Natural killer cell treated with Interleukin-12 subunit alpha and Interleukin-12 subunit beta and Interleukin-15 and Interleukin-18, amount 100 ng/mL, for 72 hours (primary cell): ENCODE results near the gene KRTAP4-7. TPM values are rescaled to one million over a fixed set of nuclear protein-coding genes. Genes with fewer than 3 reads are reported as not detected.
"Not testable (repeated sequence)": the region's sequence is repeated elsewhere in the genome, so short reads cannot be mapped to it uniquely, and the experiment has no call there.

Source experiments
- ATAC-seq, 2 donors: fragments of 150-1000 bp; cut with Tn5 transposase in 1 of 2; sonication (Bioruptor Pico), chemical (Tn5 transposase) in 1 of 2; 2 replicates each; pipeline ENCODE4 v1.10.0; 2021
- DNase-seq: peaks from one replicate; pipeline ENCODE4 v3.0.0; 2022; ENCODE audit warnings: low spot score
- H3K27ac Mint-ChIP-seq, 2 donors: 1 replicate in 1 of 2; 2 replicates in 1 of 2; pipeline ENCODE4 v1.8.0; 2022; ENCODE audit warnings: mixed read lengths in 2 of 2, mild to moderate bottlenecking in 1 of 2, moderate library complexity in 1 of 2
- H3K27me3 Mint-ChIP-seq, 2 donors: 1 replicate in 1 of 2; 2 replicates in 1 of 2; pipeline ENCODE4 v1.8.0; 2022; ENCODE audit warnings: mixed read lengths in 2 of 2
- H3K36me3 Mint-ChIP-seq: one replicate; pipeline ENCODE4 v1.8.0; 2022; ENCODE audit warnings: mixed read lengths
- H3K4me1 Mint-ChIP-seq, 2 donors: 1 replicate in 1 of 2; 2 replicates in 1 of 2; pipeline ENCODE4 v1.8.0; 2022; ENCODE audit warnings: low read depth in 2 of 2, mixed read lengths in 2 of 2, mild to moderate bottlenecking in 1 of 2
- H3K4me3 Mint-ChIP-seq: one replicate; pipeline ENCODE4 v1.8.0; 2022; ENCODE audit warnings: mixed read lengths
- H3K9me3 Mint-ChIP-seq: 2 replicates; pipeline ENCODE4 v1.8.0; 2022; ENCODE audit warnings: mixed read lengths
- total RNA-seq, 2 donors: library from RNA; stranded (reverse); gene quantifications; one replicate each; pipeline ENCODE4 v1.2.3, GENCODE V29; 2022

KRTAP4-7 gene
- total RNA-seq, 2 donors from 2014 or later: not detected

- H3K27me3 Mint-ChIP-seq: peaks cover 35 to 60% of the 10 kb centered on the region in 2 donors
- no peak overlapping the region for H3K27ac Mint-ChIP-seq
- no peaks in the 10 kb centered on the region for H3K9me3 Mint-ChIP-seq
- DNase-seq (no peak), ATAC-seq (no peak)
- no peaks in the 10 kb centered on the region for H3K4me1 Mint-ChIP-seq
- H3K36me3 Mint-ChIP-seq: peaks cover 4% of the 10 kb centered on the region
- no peak overlapping the region for H3K4me3 Mint-ChIP-seq
These were observed 25.2 kb upstream of the KRTAP4-7 start for GRCh38 chr17:41058741-41059140.

DNA sequence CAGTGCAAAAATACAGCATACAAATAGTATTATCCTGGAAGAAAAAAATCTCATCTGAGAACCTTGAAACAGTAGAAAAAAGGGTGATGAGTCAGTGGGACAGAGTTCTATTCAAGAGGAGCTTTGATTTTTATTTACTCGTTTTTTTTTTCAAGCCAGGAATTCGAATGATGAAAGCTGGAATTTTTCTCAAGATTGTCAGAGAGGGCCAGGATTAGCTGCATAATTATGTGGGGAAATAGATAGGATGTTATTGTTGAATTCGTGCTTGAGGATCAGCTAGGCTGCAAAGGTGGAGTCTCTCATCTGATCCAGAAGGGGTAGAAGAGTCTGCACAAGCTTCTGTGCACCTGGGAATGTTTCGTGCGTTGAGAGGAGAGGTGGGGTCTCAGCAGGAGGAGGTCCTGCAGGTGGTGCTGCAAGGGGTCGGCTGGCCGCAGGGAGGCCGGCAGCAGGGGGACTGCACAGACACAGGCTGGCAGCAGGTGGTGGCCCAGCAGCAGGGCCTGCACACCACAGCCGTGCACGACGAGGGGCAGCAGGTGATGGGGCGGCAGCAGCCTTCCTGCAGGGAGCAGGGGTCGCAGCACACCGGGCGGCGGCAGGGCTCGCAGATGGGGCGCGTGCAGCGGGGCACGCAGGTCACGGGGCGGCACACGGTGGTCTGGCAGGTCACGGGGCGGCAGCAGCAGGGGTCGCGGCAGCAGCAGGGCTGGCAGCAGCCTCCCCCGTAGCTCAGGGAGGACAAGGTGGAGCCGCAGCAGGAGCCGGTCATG, 24.5 kb upstream of the KRTAP4-7 start:
- H3K9me3 Mint-ChIP-seq, H3K27ac Mint-ChIP-seq, DNase-seq, H3K4me1 Mint-ChIP-seq, H3K36me3 Mint-ChIP-seq, H3K4me3 Mint-ChIP-seq: not testable (repeated sequence)
- peaks cover 35 to 60% of the 10 kb centered on the region in 2 donors for H3K27me3 Mint-ChIP-seq
- peak in 1 of 2 donors; percentile 40 for ATAC-seq

DNA sequence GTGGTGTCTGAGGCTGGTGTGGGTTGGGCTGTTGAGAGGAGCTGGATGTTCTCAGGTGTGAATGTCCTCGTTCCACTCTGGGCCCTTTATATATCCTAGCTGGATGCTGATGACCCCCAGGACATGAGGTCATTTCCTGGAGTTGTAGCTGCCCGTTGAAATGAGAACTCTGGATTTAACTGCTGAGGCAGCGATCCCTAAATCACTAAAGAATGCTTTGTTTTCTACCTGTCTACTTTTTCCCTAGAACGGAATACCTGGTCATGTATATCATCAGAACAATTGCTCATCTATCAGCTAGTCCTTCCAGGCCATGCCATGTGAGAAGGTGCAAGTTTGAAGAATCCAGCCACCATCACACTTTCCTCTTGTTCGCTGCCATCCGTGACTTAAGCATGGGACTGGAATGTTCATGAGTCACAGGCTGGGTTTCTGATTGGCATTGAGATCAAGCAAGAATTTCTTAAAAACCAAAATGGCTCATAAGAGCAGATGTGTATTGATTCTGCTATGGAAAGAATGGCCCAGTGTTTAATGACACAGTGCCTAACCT, 23.8 kb upstream of the KRTAP4-7 start, which contains the start of gene KRTAP2-3:
Gene KRTAP2-3 (minus strand): TSS at position 63 of the 553 bp plus-strand sequence. CDS start 64 bp downstream, outside the sequence.
- DNase-seq (no peak), ATAC-seq (no peak)
- Mint-ChIP-seq H3K4me1 (no peaks in the 10 kb centered on the region), H3K9me3 (no peaks in the 10 kb centered on the region), H3K27me3 (peaks cover 35 to 59% of the 10 kb centered on the region in 2 donors), H3K4me3 (no peak within 1 kb of the TSS), H3K27ac (no peak within 1 kb of the TSS), H3K36me3 (peaks cover 4% of the 10 kb centered on the region)

DNA sequence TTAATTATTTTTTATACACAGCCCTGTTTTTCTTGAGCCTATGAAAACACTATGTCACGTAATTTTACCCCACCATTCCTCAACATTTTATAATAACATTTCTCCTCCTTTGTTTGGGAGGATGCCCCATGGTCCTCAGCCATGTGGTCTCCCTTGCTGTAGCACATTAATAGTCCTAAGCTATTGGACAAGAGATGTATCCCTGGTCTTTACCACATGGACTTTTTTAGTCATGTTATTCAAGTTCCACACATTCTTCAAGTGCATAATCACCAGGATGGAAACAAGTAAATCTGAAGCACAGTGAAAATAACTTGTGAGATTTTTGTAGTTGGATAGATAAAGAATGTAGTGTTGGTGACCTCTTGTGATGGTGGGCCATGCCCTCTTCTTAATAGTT, 22.0 kb upstream of the KRTAP4-7 start:
- Mint-ChIP-seq H3K9me3 (no peaks in the 10 kb centered on the region), H3K27me3 (peaks cover 34 to 57% of the 10 kb centered on the region in 2 donors), H3K36me3 (peaks cover 4% of the 10 kb centered on the region), H3K4me1 (no peaks in the 10 kb centered on the region), H3K27ac (no peak overlapping the region), H3K4me3 (no peak overlapping the region)
- DNase-seq (no peak), ATAC-seq (no peak)

DNA sequence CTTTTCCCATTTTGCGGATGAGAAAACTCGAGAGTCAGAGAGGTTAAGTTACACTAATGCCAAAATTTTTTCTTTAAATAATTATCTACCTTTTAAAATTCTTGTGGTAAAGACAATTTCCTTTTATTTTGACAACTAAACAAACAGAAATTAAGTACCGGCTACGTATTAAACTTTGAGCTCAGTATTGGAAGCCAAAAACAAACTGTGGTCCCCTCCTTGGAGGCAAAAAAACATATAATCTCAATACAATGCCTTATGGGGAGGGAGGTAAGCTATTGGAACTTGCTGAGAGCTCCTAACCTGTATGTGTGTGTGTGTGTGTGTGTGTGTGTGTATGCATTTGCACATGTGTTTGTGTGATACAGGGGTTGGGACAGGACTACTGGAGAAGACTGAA, 20.5 kb upstream of the KRTAP4-7 start:
- DNase-seq: no peak
- H3K4me3 Mint-ChIP-seq: no peak overlapping the region
- H3K36me3 Mint-ChIP-seq: no peaks in the 10 kb centered on the region
- H3K9me3 Mint-ChIP-seq: no peaks in the 10 kb centered on the region
- H3K27me3 Mint-ChIP-seq: peaks cover 26 to 48% of the 10 kb centered on the region in 2 donors
- H3K4me1 Mint-ChIP-seq: no peaks in the 10 kb centered on the region
- H3K27ac Mint-ChIP-seq: no peak overlapping the region
- ATAC-seq: no peak

GRCh38 chr17:41064301-41064700, 19.6 kb upstream of the KRTAP4-7 start:
- no peak overlapping the region for H3K4me3 Mint-ChIP-seq
- H3K9me3 Mint-ChIP-seq: no peaks in the 10 kb centered on the region
- H3K27ac Mint-ChIP-seq: no peak overlapping the region
- ATAC-seq (no peak), DNase-seq (no peak)
- no peaks in the 10 kb centered on the region for H3K36me3 Mint-ChIP-seq
- peaks cover 23 to 43% of the 10 kb centered on the region in 2 donors for H3K27me3 Mint-ChIP-seq
- H3K4me1 Mint-ChIP-seq: no peaks in the 10 kb centered on the region

- H3K4me3 Mint-ChIP-seq, H3K27ac Mint-ChIP-seq, H3K4me1 Mint-ChIP-seq, H3K9me3 Mint-ChIP-seq, DNase-seq, H3K36me3 Mint-ChIP-seq: not testable (repeated sequence)
- ATAC-seq: peak in 1 of 2 donors; percentile 7
- peaks cover 20 to 39% of the 10 kb centered on the region in 2 donors for H3K27me3 Mint-ChIP-seq
These were observed 18.8 kb upstream of the KRTAP4-7 start for GRCh38 chr17:41065016-41065689.

DNA sequence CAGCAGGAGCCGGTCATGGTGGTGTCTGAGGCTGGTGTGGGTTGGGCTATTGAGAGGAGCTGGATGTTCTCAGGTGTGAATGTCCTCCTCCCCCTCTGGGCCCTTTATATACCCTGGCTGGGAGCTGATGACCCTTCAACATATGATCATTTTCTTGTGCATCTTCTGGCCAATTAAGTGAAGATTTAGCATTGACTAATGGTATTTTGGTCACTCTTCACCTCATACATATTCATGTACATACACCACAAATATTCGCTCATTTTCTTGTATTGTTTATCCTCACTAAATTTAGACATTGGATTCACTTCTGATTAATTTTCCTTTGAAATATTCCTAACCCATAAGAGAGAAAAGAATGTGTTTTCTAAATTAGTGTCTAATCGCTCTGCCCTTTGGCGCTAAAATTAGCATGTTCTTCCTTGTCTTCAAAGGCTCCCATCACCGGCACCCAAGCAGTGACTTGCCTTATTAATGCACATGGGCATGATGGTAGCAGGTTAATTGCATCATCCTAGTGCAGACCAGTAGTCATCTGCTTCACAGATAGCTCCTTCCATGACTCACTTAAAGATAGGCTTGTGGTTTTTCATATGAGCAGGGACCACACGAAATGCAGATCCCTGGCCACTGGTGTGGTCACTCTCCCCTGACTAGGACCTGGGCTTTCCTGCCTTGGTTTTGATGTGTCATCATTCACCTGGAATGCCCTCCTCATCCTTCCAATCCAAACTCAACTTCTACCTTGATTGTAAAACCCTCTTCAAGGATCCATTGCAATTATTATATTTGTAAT, 17.9 kb upstream of the KRTAP4-7 start, which contains the start of gene KRTAP2-4:
Gene KRTAP2-4 (minus strand): TSS at position 51 of the 796 bp plus-strand sequence. CDS start 34 bp downstream, at position 17.
- H3K4me3 Mint-ChIP-seq: no peak within 1 kb of the TSS
- H3K27me3 Mint-ChIP-seq: peaks cover 11 to 30% of the 10 kb centered on the region in 2 donors
- H3K27ac Mint-ChIP-seq: no peak within 1 kb of the TSS
- no peaks in the 10 kb centered on the region for H3K36me3 Mint-ChIP-seq
- H3K4me1 Mint-ChIP-seq: no peaks in the 10 kb centered on the region
- H3K9me3 Mint-ChIP-seq: no peaks in the 10 kb centered on the region
- ATAC-seq (peak; percentile 11 to 53), DNase-seq (no peak)

- ATAC-seq (no peak), DNase-seq (no peak)
- Mint-ChIP-seq H3K4me3 (no peak overlapping the region), H3K36me3 (no peaks in the 10 kb centered on the region), H3K4me1 (no peaks in the 10 kb centered on the region), H3K27me3 (peaks cover 6 to 17% of the 10 kb centered on the region in 2 donors), H3K27ac (no peak overlapping the region), H3K9me3 (no peaks in the 10 kb centered on the region)
These were observed 16.7 kb upstream of the KRTAP4-7 start for GRCh38 chr17:41067281-41067680.

DNA sequence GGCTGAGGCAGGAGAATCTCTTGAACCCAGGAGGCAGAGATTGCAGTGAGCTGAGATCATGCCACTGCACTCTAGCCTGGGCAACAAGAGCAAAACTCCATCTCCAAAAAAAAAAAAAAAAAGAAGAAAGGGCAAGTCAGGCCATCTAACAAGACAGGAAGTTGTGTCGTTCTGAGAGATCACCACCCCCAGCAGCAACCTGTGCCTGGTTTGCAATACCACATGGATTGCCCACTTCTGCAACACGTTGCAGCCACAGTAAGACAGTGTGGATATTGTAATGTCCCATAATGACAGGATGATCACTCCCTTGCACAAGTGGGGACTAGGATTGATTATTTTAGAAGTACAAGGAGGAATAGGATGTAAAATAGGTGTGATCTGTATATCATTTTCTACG, 14.9 kb upstream of the KRTAP4-7 start:
- H3K27ac Mint-ChIP-seq: no peak overlapping the region
- DNase-seq (no peak), ATAC-seq (no peak)
- H3K36me3 Mint-ChIP-seq: no peaks in the 10 kb centered on the region
- H3K9me3 Mint-ChIP-seq: no peaks in the 10 kb centered on the region
- no peaks in the 10 kb centered on the region for H3K4me1 Mint-ChIP-seq
- peaks cover 4 to 11% of the 10 kb centered on the region in 2 donors for H3K27me3 Mint-ChIP-seq
- no peak overlapping the region for H3K4me3 Mint-ChIP-seq

GRCh38 chr17:41071606-41072360, 12.2 kb upstream of the KRTAP4-7 start:
- Mint-ChIP-seq H3K4me3 (no peak overlapping the region), H3K36me3 (no peaks in the 10 kb centered on the region), H3K27ac (no peak overlapping the region), H3K4me1 (no peaks in the 10 kb centered on the region), H3K27me3 (peaks cover 15 to 20% of the 10 kb centered on the region in 2 donors), H3K9me3 (no peaks in the 10 kb centered on the region)
- ATAC-seq: peak in 1 of 2 donors; percentile 45
- no peak for DNase-seq

- Mint-ChIP-seq H3K4me3 (no peak overlapping the region), H3K4me1 (no peaks in the 10 kb centered on the region), H3K27me3 (peaks cover 24 to 27% of the 10 kb centered on the region in 2 donors), H3K9me3 (no peaks in the 10 kb centered on the region), H3K27ac (no peak overlapping the region), H3K36me3 (no peaks in the 10 kb centered on the region)
- DNase-seq (no peak), ATAC-seq (no peak)
These were observed 10.3 kb upstream of the KRTAP4-7 start for GRCh38 chr17:41073676-41074075.

GRCh38 chr17:41076788-41077187, 7.2 kb upstream of the KRTAP4-7 start:
- Mint-ChIP-seq H3K4me1 (no peaks in the 10 kb centered on the region), H3K9me3 (no peaks in the 10 kb centered on the region), H3K27me3 (peaks cover 30 to 38% of the 10 kb centered on the region in 2 donors), H3K27ac (no peak overlapping the region), H3K4me3 (no peak overlapping the region), H3K36me3 (no peaks in the 10 kb centered on the region)
- DNase-seq: no peak
- ATAC-seq: no peak
